HFFc6 (cell line): ENCODE measurements around the gene NUDT9. TPM values are rescaled to one million over a fixed set of nuclear protein-coding genes. Genes with fewer than 3 reads are reported as not detected.

Experiments used
- DNase-seq: peaks from one replicate; pipeline ENCODE4 v3.0.0-alpha.2; 2018
- H3K27ac Mint-ChIP-seq: 2 replicates; pipeline ENCODE4 v1.8.0; 2020; ENCODE audit warnings: mild to moderate bottlenecking, mixed read lengths
- H3K27me3 Mint-ChIP-seq: 2 replicates; pipeline ENCODE4 v1.8.0; 2021; ENCODE audit warnings: mild to moderate bottlenecking, moderate library complexity, mixed read lengths; ENCODE audit not compliant: insufficient read depth
- H3K36me3 Mint-ChIP-seq: 2 replicates; pipeline ENCODE4 v1.8.0; 2021; ENCODE audit warnings: low read depth, mixed read lengths
- H3K4me1 Mint-ChIP-seq: 2 replicates; pipeline ENCODE4 v1.8.0; 2020; ENCODE audit warnings: low read depth, mixed read lengths
- H3K4me3 Mint-ChIP-seq: 2 replicates; pipeline ENCODE4 v1.8.0; 2020; ENCODE audit warnings: mild to moderate bottlenecking, moderate library complexity, mixed read lengths
- H3K9me3 Mint-ChIP-seq: 2 replicates; pipeline ENCODE4 v1.8.0; 2020; ENCODE audit warnings: mild to moderate bottlenecking, mixed read lengths
- total RNA-seq, 6 experiments: library from RNA; stranded (reverse); fragmentation: NEBNext Ultra II Directional; extraction: Animal tissue kit (Norgen Biotek cat#: 25700); gene quantifications; 2 replicates in 1 of 6; 3 replicates in 5 of 6; pipeline ENCODE4 v1.2.3, GENCODE V29; 2021
- TF ChIP-seq, protein P1 (sequence below): fragments of 200-600 bp; sonication (generic); IDR thresholded peaks from 2 replicates; pipeline ENCODE4 v1.5.0; 2021; ENCODE audit warnings: antibody characterized with exemption, mild to moderate bottlenecking

NUDT9 gene
- total RNA-seq, 6 experiments from 2014 or later, result 21.3 to 28.0 (median 23.4) TPM

DNA sequence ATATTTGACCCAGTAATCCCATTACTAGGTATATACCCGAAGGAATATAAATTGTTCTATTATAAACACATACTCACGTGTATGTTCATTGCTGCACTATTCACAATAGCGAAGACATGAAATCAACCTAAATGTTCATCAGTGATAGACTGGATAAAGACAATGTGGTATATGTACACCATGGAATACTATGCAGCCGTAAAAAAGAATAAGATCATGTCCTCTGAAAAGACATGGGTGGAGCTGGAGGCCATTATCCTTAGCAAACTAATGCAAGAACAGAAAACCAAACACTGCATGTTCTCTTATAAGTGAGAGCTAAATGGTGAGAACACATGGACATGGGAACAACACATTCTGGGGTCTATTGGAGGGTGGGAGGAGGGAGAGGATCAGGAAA lies 36.5 kb downstream of the NUDT9 start:
- H3K4me1 Mint-ChIP-seq, result peaks cover 11% of the 10 kb centered on the region
- DNase-seq, result no peak
- no peak overlapping the region for H3K4me3 Mint-ChIP-seq
- TF ChIP-seq, protein P1, sequence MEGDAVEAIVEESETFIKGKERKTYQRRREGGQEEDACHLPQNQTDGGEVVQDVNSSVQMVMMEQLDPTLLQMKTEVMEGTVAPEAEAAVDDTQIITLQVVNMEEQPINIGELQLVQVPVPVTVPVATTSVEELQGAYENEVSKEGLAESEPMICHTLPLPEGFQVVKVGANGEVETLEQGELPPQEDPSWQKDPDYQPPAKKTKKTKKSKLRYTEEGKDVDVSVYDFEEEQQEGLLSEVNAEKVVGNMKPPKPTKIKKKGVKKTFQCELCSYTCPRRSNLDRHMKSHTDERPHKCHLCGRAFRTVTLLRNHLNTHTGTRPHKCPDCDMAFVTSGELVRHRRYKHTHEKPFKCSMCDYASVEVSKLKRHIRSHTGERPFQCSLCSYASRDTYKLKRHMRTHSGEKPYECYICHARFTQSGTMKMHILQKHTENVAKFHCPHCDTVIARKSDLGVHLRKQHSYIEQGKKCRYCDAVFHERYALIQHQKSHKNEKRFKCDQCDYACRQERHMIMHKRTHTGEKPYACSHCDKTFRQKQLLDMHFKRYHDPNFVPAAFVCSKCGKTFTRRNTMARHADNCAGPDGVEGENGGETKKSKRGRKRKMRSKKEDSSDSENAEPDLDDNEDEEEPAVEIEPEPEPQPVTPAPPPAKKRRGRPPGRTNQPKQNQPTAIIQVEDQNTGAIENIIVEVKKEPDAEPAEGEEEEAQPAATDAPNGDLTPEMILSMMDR, result no peak
- H3K27me3 Mint-ChIP-seq, result no peaks in the 10 kb centered on the region
- no peak overlapping the region for H3K27ac Mint-ChIP-seq
- peaks cover 10% of the 10 kb centered on the region for H3K36me3 Mint-ChIP-seq
- H3K9me3 Mint-ChIP-seq, result no peaks in the 10 kb centered on the region

DNA sequence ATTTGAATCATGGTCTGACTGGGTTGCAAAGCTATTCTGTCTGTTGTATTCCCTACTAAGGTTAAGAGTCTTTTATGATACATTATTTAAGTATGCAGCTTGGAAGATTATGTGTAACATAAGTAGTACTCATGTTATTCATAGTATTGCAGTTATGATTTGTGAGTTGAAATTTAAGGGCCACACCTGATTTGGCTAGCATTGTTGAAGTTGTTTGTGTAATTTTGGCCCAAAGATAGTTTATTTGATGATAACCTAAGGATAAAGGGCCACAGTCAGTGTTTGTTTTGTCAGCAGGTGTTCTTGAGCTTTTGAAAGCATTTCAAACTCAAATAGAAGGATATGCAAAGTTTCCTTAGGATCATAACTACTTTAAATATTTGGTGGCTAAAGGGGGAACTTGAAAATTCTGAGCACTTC lies 38.9 kb downstream of the NUDT9 start:
- Mint-ChIP-seq H3K4me1 (peaks cover 11% of the 10 kb centered on the region), H3K27ac (no peak overlapping the region), H3K36me3 (peaks cover 10% of the 10 kb centered on the region), H3K4me3 (no peak overlapping the region), H3K27me3 (no peaks in the 10 kb centered on the region), H3K9me3 (no peaks in the 10 kb centered on the region)
- TF ChIP-seq, protein P1, result no peak
- no peak for DNase-seq

DNA sequence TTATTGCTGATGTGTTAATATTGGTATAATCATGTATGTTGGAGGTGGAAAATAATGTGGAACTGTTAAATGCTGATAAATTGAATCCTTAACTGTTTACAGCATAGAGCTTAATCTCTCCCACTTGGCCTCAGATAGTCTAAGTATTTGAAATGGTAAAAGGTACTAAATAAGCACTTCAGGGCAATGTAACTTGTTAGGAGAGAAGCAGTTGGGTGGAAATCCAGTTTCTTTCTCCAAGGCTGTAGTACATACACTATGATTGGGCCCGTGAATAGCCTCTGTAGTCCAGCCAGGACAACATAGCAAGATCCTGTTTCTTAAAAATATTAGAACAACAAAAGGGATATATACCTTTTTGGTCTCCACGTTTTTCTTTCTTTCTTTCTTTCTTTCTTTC lies 39.7 kb downstream of the NUDT9 start:
- Mint-ChIP-seq H3K9me3 (no peaks in the 10 kb centered on the region), H3K4me3 (no peak overlapping the region), H3K4me1 (peaks cover 11% of the 10 kb centered on the region), H3K27ac (no peak overlapping the region), H3K27me3 (no peaks in the 10 kb centered on the region), H3K36me3 (peaks cover 10% of the 10 kb centered on the region)
- TF ChIP-seq, protein P1, result no peak
- no peak for DNase-seq

DNA sequence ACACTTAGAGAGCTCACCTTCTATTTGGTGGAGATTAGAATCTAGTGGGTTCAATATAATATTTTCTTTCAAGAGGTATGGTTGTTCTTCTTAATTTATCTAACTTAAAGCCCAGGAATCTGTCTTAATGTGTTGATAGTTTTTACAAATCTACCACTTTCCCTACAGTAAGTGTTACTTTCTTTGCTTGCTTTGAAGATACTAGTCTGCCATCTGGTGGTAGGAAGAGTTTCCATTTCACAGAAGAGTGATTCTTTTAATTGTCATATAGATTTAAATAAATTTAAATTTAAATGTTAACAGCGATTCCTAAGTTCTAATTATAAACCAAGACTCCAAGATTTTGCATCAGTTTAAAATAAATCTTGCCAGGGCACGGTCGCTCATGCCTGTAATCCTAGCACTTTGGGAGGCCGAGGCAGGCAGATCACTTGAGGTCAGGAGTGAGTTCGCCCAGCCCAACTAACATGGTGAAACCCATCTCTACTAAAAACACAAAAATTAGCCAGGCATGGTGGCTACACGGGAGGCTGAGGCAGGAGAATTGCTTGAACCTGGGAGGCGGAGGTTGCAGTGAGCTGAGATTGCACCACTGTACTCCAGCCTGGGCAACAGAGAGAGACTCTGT lies 43.5 kb downstream of the NUDT9 start:
- no peaks in the 10 kb centered on the region for H3K36me3 Mint-ChIP-seq
- H3K27ac Mint-ChIP-seq, result no peak overlapping the region
- TF ChIP-seq, protein P1, result peak; percentile 91
- peaks cover 7% of the 10 kb centered on the region for H3K4me1 Mint-ChIP-seq
- H3K4me3 Mint-ChIP-seq, result no peak overlapping the region
- H3K27me3 Mint-ChIP-seq, result no peaks in the 10 kb centered on the region
- no peaks in the 10 kb centered on the region for H3K9me3 Mint-ChIP-seq
- DNase-seq, result peak; percentile 60

DNA sequence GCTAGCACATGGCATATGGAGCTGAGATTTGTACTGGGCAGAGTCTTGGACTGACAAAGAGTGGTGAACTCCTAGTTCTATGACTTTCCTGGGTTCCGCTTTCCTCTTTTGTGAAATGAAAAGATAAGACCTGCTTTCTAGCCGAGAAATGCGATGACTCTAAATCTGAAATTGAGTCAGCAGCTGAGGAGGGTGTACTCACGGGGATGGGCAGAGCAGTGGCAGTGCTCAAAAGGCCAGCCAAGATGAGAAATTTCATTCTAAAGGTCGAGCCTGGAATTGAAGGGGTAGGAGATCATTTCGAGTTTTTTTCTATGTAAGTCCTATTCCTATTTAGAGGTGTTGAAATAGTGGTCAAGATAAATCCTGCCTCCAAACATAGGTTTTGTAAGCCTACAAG lies 47.0 kb downstream of the NUDT9 start:
- H3K4me3 Mint-ChIP-seq, result no peak overlapping the region
- TF ChIP-seq, protein P1, result no peak
- DNase-seq, result no peak
- H3K4me1 Mint-ChIP-seq, result no peaks in the 10 kb centered on the region
- no peaks in the 10 kb centered on the region for H3K36me3 Mint-ChIP-seq
- no peak overlapping the region for H3K27ac Mint-ChIP-seq
- no peaks in the 10 kb centered on the region for H3K9me3 Mint-ChIP-seq
- no peaks in the 10 kb centered on the region for H3K27me3 Mint-ChIP-seq
